HAP-1 (cell line): ENCODE results near the gene FRMD4A.
"Not testable (repeated sequence)": the region's sequence is repeated elsewhere in the genome, so short reads cannot be mapped to it uniquely, and the experiment has no call there.

Source experiments
- DNase-seq, 2 experiments: peaks; one replicate each; pipeline ENCODE4 v3.0.0-alpha.2; 2016 to 2020; ENCODE audit warnings: low spot score in 2 of 2
- H3K27me3 ChIP-seq: fragments of 250-450 bp; sonication (Bioruptor Pico); 2 replicates; pipeline ENCODE4 v1.5.1; 2020; ENCODE audit warnings: low read depth, mild to moderate bottlenecking, moderate library complexity
- H3K36me3 ChIP-seq: fragments of 250-450 bp; sonication (Bioruptor Pico); replicated peaks from 2 replicates; pipeline ENCODE4 v1.5.1; 2020; ENCODE audit warnings: mild to moderate bottlenecking
- H3K4me1 ChIP-seq: fragments of 250-450 bp; sonication (Bioruptor Pico); 2 replicates; pipeline ENCODE4 v1.5.1; 2020; ENCODE audit warnings: mild to moderate bottlenecking
- H3K4me3 ChIP-seq: fragments of 250-450 bp; sonication (Bioruptor Pico); 2 replicates; pipeline ENCODE4 v1.5.1; 2020; ENCODE audit warnings: mild to moderate bottlenecking, moderate library complexity
- H3K9me3 ChIP-seq: fragments of 250-450 bp; sonication (Bioruptor Pico); 2 replicates; pipeline ENCODE4 v1.5.1; 2020; ENCODE audit warnings: mild to moderate bottlenecking, moderate library complexity
- in situ Hi-C: fragments of 300-500 bp; cut with MboI; formaldehyde crosslinking; loops from 3 replicates; pipeline ENCODE4 v1.14.3; 2020; ENCODE audit warnings: low sequenced_read_pairs, inconsistent platforms, mixed read lengths

FRMD4A gene

GRCh38 chr10:14235566-14236195, 95.0 kb downstream of the FRMD4A start:
- in situ Hi-C loops = no loop called here
- Histone ChIP-seq H3K36me3 (no peaks in the 10 kb centered on the region), H3K4me1 (no peaks in the 10 kb centered on the region), H3K27me3 (no peaks in the 10 kb centered on the region), H3K4me3 (no peak overlapping the region), H3K9me3 (no peaks in the 10 kb centered on the region)
- DNase-seq = no peak

- no peaks in the 10 kb centered on the region for H3K4me1 ChIP-seq
- DNase-seq = no peak
- H3K4me3 ChIP-seq = no peak overlapping the region
- no peaks in the 10 kb centered on the region for H3K27me3 ChIP-seq
- H3K9me3 ChIP-seq = no peaks in the 10 kb centered on the region
- in situ Hi-C loops = no loop called here
- no peaks in the 10 kb centered on the region for H3K36me3 ChIP-seq
These were observed 97.2 kb downstream of the FRMD4A start for GRCh38 chr10:14233566-14233965.

- in situ Hi-C loops, H3K36me3 ChIP-seq, H3K9me3 ChIP-seq, H3K27me3 ChIP-seq, DNase-seq, H3K4me3 ChIP-seq, H3K4me1 ChIP-seq: not testable (repeated sequence)
These were observed 101.9 kb downstream of the FRMD4A start for GRCh38 chr10:14228798-14229197.

DNA sequence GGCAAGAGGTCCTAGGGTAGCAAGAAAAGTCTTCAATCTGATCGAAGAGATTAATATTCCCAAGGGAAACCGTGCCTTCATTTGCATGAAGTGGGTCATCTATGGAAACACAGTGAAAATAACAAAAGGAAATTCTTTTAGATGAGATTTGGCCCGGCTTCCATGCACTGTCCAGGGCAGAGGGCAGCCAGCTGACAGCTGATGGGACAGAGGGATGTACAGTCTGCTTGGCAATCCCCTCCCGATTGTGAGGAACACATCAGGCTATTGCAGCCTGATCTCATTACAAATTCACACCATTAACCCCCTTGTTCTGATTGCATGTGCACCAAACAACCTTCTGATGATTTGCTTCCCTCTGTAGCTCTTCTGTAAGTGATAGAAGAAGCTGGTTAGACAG, 105.3 kb downstream of the FRMD4A start:
- H3K27me3 ChIP-seq = no peaks in the 10 kb centered on the region
- no peaks in the 10 kb centered on the region for H3K36me3 ChIP-seq
- DNase-seq = no peak
- no peaks in the 10 kb centered on the region for H3K4me1 ChIP-seq
- H3K9me3 ChIP-seq = no peaks in the 10 kb centered on the region
- in situ Hi-C loops = no loop called here
- no peak overlapping the region for H3K4me3 ChIP-seq

- no peak for DNase-seq
- in situ Hi-C loops = no loop called here
- no peak overlapping the region for H3K4me3 ChIP-seq
- H3K4me1 ChIP-seq = no peaks in the 10 kb centered on the region
- H3K27me3 ChIP-seq = no peaks in the 10 kb centered on the region
- H3K36me3 ChIP-seq = no peaks in the 10 kb centered on the region
- H3K9me3 ChIP-seq = no peaks in the 10 kb centered on the region
These were observed 110.7 kb downstream of the FRMD4A start for GRCh38 chr10:14220026-14220425.

GRCh38 chr10:14219411-14219810, 111.3 kb downstream of the FRMD4A start:
- DNase-seq = no peak
- H3K27me3 ChIP-seq = 0 out of 2 replicates have a peak, but pooled peaks cover 4% of the 10 kb centered on the region
- H3K9me3 ChIP-seq = no peaks in the 10 kb centered on the region
- H3K36me3 ChIP-seq = no peaks in the 10 kb centered on the region
- no peaks in the 10 kb centered on the region for H3K4me1 ChIP-seq
- in situ Hi-C loops = no loop called here
- H3K4me3 ChIP-seq = no peak overlapping the region

- H3K27me3 ChIP-seq = 0 out of 2 replicates have a peak, but pooled peaks cover 4% of the 10 kb centered on the region
- no peaks in the 10 kb centered on the region for H3K9me3 ChIP-seq
- no peaks in the 10 kb centered on the region for H3K36me3 ChIP-seq
- in situ Hi-C loops = no loop called here
- no peak overlapping the region for H3K4me3 ChIP-seq
- no peaks in the 10 kb centered on the region for H3K4me1 ChIP-seq
- DNase-seq = no peak
These were observed 115.1 kb downstream of the FRMD4A start for GRCh38 chr10:14215641-14216040.

- in situ Hi-C loops, H3K4me1 ChIP-seq, DNase-seq, H3K36me3 ChIP-seq, H3K9me3 ChIP-seq, H3K4me3 ChIP-seq, H3K27me3 ChIP-seq: not testable (repeated sequence)
These were observed 117.0 kb downstream of the FRMD4A start for GRCh38 chr10:14213703-14214102.

GRCh38 chr10:14211610-14212009, 119.1 kb downstream of the FRMD4A start:
- no peaks in the 10 kb centered on the region for H3K4me1 ChIP-seq
- H3K36me3 ChIP-seq = no peaks in the 10 kb centered on the region
- H3K27me3 ChIP-seq = 0 out of 2 replicates have a peak, but pooled peaks cover 4% of the 10 kb centered on the region
- H3K4me3 ChIP-seq = no peak overlapping the region
- in situ Hi-C loops = no loop called here
- no peak for DNase-seq
- H3K9me3 ChIP-seq = no peaks in the 10 kb centered on the region

- no peaks in the 10 kb centered on the region for H3K27me3 ChIP-seq
- no peak overlapping the region for H3K4me3 ChIP-seq
- H3K36me3 ChIP-seq = no peaks in the 10 kb centered on the region
- H3K9me3 ChIP-seq = no peaks in the 10 kb centered on the region
- no peaks in the 10 kb centered on the region for H3K4me1 ChIP-seq
- in situ Hi-C loops = no loop called here
- no peak for DNase-seq
These were observed 122.5 kb downstream of the FRMD4A start for GRCh38 chr10:14208231-14208630.

GRCh38 chr10:14205233-14205632, 125.5 kb downstream of the FRMD4A start:
- no peak for DNase-seq
- Histone ChIP-seq H3K9me3 (no peaks in the 10 kb centered on the region), H3K4me1 (no peaks in the 10 kb centered on the region), H3K4me3 (no peak overlapping the region), H3K36me3 (no peaks in the 10 kb centered on the region), H3K27me3 (no peaks in the 10 kb centered on the region)
- in situ Hi-C loops = no loop called here

DNA sequence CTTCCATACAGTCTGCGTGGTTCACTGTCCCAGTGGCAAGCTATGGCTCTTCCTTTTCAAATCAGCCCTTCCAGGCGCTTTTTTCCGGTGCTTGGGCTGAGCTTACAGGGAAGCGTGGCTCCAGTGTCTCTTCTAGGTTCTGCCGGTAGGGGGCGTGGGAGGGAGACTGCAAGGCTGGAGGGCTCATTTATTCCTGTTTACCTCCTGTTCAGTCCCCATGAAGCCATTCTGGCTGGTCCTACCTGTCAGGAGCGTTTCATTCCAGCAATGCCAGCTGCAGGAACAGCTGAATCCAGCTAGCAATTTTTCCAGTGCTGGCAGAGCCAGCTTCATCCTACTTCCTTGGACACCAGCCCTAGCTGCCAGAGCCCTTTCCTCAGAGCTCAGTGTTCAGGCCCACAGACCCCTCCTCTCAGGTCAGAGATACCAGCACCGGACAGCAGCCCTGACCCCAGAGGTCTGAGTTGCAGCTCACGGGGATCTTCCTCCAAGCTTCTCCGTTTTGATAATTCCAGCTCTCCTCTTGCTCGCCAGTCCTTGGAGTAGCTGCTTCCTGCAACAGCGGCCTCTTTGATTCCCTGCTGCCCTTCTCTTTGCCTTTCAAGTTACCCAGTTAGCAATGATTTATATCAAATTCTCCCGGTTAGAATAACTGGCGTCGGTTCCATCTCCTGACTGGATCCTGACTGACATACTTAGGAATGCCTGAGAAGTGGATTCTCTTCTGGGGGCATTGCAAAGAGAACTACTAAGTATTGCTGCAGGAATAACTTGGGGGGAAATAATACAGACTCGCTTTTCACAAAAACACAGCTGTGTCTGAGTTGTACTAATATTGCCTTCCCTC, 129.8 kb downstream of the FRMD4A start:
- Histone ChIP-seq H3K4me3 (no peak overlapping the region), H3K9me3 (no peaks in the 10 kb centered on the region), H3K36me3 (no peaks in the 10 kb centered on the region), H3K4me1 (no peaks in the 10 kb centered on the region), H3K27me3 (0 out of 2 replicates have a peak, but pooled peaks cover 2% of the 10 kb centered on the region)
- peak in 1 of 2 experiments; percentile 33 for DNase-seq
- in situ Hi-C loops = no loop called here

GRCh38 chr10:14199098-14199497, 131.6 kb downstream of the FRMD4A start:
- peaks cover 13% of the 10 kb centered on the region for H3K27me3 ChIP-seq
- not testable (repeated sequence) for H3K4me1 ChIP-seq, H3K4me3 ChIP-seq, H3K9me3 ChIP-seq, DNase-seq, H3K36me3 ChIP-seq
- in situ Hi-C loops = loop anchor here (10.0 kb wide), 1 partner anchor 276 kb away; no protein-coding TSS in a partner anchor

- Histone ChIP-seq H3K4me1 (no peaks in the 10 kb centered on the region), H3K4me3 (no peak overlapping the region), H3K27me3 (peaks cover 15% of the 10 kb centered on the region), H3K9me3 (no peaks in the 10 kb centered on the region), H3K36me3 (no peaks in the 10 kb centered on the region)
- in situ Hi-C loops = loop anchor here (10.0 kb wide), 1 partner anchor 277 kb away; no protein-coding TSS in a partner anchor
- no peak for DNase-seq
These were observed 132.6 kb downstream of the FRMD4A start for GRCh38 chr10:14198078-14198477.
